Transverse colon (tissue), 4 donors: ENCODE data around the gene ZNF444.

Experiments used
- CTCF ChIP-seq, 5 experiments: fragments of 200-600 bp in 3 of 5; fragments of 450-650 bp in 2 of 5; sonication (generic) in 3 of 5; IDR thresholded peaks; 1 replicate in 2 of 5; 2 replicates in 3 of 5; pipeline ENCODE4 v1.5.1; 2016 to 2017; ENCODE audit warnings: antibody characterized with exemption in 5 of 5, inconsistent platforms in 3 of 5, mild to moderate bottlenecking in 2 of 5, moderate library complexity in 1 of 5
- EP300 ChIP-seq: sonication (generic); formaldehyde crosslinking; IDR thresholded peaks from one replicate; pipeline ENCODE4 v1.6.1; 2017; ENCODE audit warnings: antibody characterized with exemption, low read depth
- POLR2A ChIP-seq: fragments of 450-650 bp; IDR thresholded peaks from one replicate; pipeline ENCODE4 v1.6.1; 2016; ENCODE audit warnings: antibody characterized with exemption, mild to moderate bottlenecking, moderate library complexity
- POLR2AphosphoS5 ChIP-seq, 3 donors: sonication (generic); formaldehyde crosslinking; IDR thresholded peaks; one replicate each; pipeline ENCODE4 v1.6.1; 2016; ENCODE audit warnings: antibody characterized with exemption in 3 of 3

GRCh38 chr19:56191711-56192110, 50.6 kb downstream of the ZNF444 start:
- TF ChIP-seq CTCF (IDR thresholded peaks at IDR 0.05) (no peak), POLR2A (no peak), EP300 (no peak), POLR2AphosphoS5 (IDR thresholded peaks at IDR 0.05) (no peak)
